ENCODE results near the gene PAXX. TPM values are rescaled to one million over a fixed set of nuclear protein-coding genes. Genes with fewer than 3 reads are reported as not detected.

PAXX gene
- total RNA-seq, 2 donors from 2014 or later: 29.9 to 81.0 TPM

- intact Hi-C loops (cut with DNase I): no loop called here
- H3K27ac ChIP-seq: no peak overlapping the region
Measured at GRCh38 chr9:136962701-136963248, 29.4 kb upstream of the PAXX start.

GRCh38 chr9:136963341-136963740, 28.9 kb upstream of the PAXX start:
- H3K4me1 ChIP-seq: no peaks in the 10 kb centered on the region
- TF ChIP-seq CTCF (IDR thresholded peaks at IDR 0.05): no peak
- no peaks in the 10 kb centered on the region for H3K9me3 ChIP-seq
- DNase-seq: no peak
- H3K4me3 ChIP-seq: no peak overlapping the region
- H3K9ac ChIP-seq (ENCODE audit: low read depth in 2 of 2, low read length in 2 of 2): no peak overlapping the region
- intact Hi-C loops (cut with DNase I): no loop called here
- H3K36me3 ChIP-seq: no peaks in the 10 kb centered on the region
- H3K27ac ChIP-seq: no peak overlapping the region
- no peaks in the 10 kb centered on the region for H3K27me3 ChIP-seq

More at GRCh38 chr9:136962701-136963248, 29.4 kb upstream of the PAXX start:
- no peak for TF ChIP-seq CTCF (IDR thresholded peaks at IDR 0.05)
- H3K36me3 ChIP-seq: no peaks in the 10 kb centered on the region
- no peaks in the 10 kb centered on the region for H3K9me3 ChIP-seq
- no peak for DNase-seq
- H3K9ac ChIP-seq (ENCODE audit: low read depth in 2 of 2, low read length in 2 of 2): no peak overlapping the region
- no peaks in the 10 kb centered on the region for H3K4me1 ChIP-seq
- no peak overlapping the region for H3K4me3 ChIP-seq
- no peaks in the 10 kb centered on the region for H3K27me3 ChIP-seq

- intact Hi-C loops (cut with DNase I): no loop called here
- TF ChIP-seq CTCF (IDR thresholded peaks at IDR 0.05): no peak
- Histone ChIP-seq H3K9ac (ENCODE audit: low read depth in 2 of 2, low read length in 2 of 2) (no peak overlapping the region), H3K4me1 (no peaks in the 10 kb centered on the region), H3K4me3 (no peak overlapping the region), H3K27ac (no peak overlapping the region), H3K27me3 (no peaks in the 10 kb centered on the region), H3K9me3 (no peaks in the 10 kb centered on the region), H3K36me3 (no peaks in the 10 kb centered on the region)
- DNase-seq: no peak
Measured at GRCh38 chr9:136963751-136964150, 28.5 kb upstream of the PAXX start.

- intact Hi-C loops (cut with DNase I): no loop called here
- H3K4me1 ChIP-seq: no peaks in the 10 kb centered on the region
- peak overlapping the region; percentile 16 to 26 for H3K9ac ChIP-seq (ENCODE audit: low read depth in 2 of 2, low read length in 2 of 2)
- no peak for TF ChIP-seq CTCF (IDR thresholded peaks at IDR 0.05)
- H3K36me3 ChIP-seq: no peaks in the 10 kb centered on the region
- no peaks in the 10 kb centered on the region for H3K27me3 ChIP-seq
- DNase-seq: peak; percentile 88
- H3K27ac ChIP-seq: peak overlapping the region; percentile 30
- no peaks in the 10 kb centered on the region for H3K9me3 ChIP-seq
- no peak overlapping the region for H3K4me3 ChIP-seq
Measured at GRCh38 chr9:136964171-136964689, 28.0 kb upstream of the PAXX start.

- no peak for DNase-seq
- H3K9ac ChIP-seq (ENCODE audit: low read depth in 2 of 2, low read length in 2 of 2): peak overlapping the region in 1 of 2 donors; percentile 16
- TF ChIP-seq CTCF (IDR thresholded peaks at IDR 0.05): no peak
- no peaks in the 10 kb centered on the region for H3K27me3 ChIP-seq
- no peak overlapping the region for H3K4me3 ChIP-seq
- H3K36me3 ChIP-seq: no peaks in the 10 kb centered on the region
- intact Hi-C loops (cut with DNase I): no loop called here
- H3K9me3 ChIP-seq: no peaks in the 10 kb centered on the region
- peak overlapping the region; percentile 30 for H3K27ac ChIP-seq
- no peaks in the 10 kb centered on the region for H3K4me1 ChIP-seq
Measured at GRCh38 chr9:136964833-136965422, 27.3 kb upstream of the PAXX start.

All from colonic mucosa (tissue), 4 donors.